Fibroblast of peridontal ligament (primary cell): Measurements from ENCODE around the gene GCK.
"Not testable (repeated sequence)": the region's sequence is repeated elsewhere in the genome, so short reads cannot be mapped to it uniquely, and the experiment has no call there.

ENCODE experiments used
- DNase-seq: peaks from one replicate; pipeline ENCODE4 v3.0.0-alpha.2; 2010; ENCODE audit errors: extremely low read depth

Gene GCK

GRCh38 chr7:44142028-44142427 is 47.2 kb downstream of the GCK start:
- DNase-seq, result no peak

DNA sequence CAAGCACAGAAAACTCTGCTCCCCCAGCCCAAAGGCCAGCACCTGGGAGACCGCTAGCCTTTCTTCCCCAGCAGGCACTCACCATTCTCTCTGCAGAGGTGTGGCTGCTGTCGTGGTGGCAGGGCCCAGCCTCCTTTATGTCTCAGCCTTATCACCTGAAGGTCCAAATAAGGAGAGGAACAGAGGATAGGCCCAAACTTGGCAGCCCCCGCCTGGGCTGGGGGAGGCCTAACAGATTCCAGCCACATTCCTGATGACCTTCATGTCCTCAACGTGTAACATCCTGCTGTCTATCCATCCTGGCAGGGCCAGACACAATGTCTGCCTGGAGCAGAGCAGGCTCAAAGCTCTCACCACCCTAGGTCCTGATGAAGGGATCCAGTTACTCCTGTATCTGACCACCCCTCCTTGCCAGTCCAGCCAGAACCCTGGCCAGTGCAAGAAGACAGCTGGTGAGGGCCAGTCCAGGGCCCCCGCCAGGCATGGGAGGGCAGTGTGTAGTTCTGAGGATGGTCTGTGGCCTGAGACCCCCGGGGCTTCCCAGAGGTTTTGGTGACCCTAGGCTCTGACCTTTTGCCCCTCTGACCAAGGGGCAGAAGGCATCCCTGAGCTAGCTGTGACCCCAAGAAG is 47.9 kb downstream of the GCK start, which contains the start of gene MYL7:
Gene MYL7 (minus strand): TSS at position 112 of the 630 bp plus-strand sequence. CDS start 27 bp downstream, at position 85.
- DNase-seq, result no peak

DNA sequence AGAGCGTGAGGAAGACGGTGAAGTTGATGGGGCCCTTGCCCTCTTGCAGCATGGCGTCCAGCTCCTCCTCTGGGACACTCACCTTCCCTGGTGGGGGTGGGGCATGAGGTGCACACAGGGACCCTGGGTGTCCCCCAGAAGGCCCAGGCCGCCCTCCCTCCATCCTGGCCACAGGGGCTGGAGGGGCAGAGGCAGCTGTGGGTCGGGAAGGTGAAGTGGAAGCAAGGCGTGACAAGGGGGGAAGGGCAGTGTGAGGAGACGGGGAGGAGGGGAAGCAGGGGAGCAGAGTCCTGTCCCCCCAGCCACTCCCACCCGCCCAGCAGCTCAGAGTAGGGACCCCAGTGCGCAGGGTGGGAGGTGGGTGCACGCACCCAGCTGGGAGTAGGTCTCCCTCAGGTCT is 48.9 kb downstream of the GCK start:
- no peak for DNase-seq

- DNase-seq, result no peak
Measured at GRCh38 chr7:44139311-44140010, 49.8 kb downstream of the GCK start.

GRCh38 chr7:44138698-44139097 is 50.5 kb downstream of the GCK start:
- DNase-seq, result no peak

DNA sequence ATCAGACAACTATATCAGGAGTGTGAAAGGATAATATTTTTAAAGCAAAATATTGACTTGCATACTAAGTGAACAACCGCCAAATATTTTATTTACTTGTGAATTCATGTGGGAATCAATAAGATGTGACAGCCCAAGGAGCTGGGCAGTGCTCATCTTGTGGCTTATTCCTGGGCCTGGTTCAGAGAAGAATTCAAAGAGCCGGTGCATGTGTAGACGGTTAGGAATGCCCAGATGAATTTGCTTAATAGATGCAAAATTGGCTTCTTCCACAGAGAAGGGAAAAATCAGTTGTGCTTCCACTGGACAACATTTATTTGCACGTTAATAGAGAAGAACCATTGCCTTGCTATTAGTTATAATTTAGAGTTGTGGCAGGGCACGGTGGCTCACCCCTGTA is 52.5 kb downstream of the GCK start:
- DNase-seq, result no peak

- DNase-seq, result no peak
Measured at GRCh38 chr7:44134943-44135628, 54.2 kb downstream of the GCK start.

DNA sequence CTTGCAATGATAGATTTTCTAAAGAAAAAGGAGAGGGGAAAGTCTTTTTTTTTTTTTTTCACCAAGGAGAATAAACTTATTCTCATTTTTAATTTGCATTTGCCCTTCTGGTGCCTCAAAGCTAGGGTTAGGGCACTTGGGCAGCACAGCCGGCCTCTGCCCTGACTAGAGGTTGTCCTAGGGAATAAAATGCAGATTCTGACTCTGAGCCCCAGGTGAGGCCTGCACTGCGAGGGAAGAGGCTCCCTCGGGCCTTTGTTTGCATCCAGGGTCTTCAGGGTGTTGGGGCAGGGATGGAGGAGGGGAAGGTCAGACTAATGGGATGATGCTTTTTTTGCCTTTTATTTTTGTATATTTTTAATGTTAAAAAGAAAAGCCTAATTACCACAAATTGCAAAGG is 55.9 kb downstream of the GCK start:
- no peak for DNase-seq

DNA sequence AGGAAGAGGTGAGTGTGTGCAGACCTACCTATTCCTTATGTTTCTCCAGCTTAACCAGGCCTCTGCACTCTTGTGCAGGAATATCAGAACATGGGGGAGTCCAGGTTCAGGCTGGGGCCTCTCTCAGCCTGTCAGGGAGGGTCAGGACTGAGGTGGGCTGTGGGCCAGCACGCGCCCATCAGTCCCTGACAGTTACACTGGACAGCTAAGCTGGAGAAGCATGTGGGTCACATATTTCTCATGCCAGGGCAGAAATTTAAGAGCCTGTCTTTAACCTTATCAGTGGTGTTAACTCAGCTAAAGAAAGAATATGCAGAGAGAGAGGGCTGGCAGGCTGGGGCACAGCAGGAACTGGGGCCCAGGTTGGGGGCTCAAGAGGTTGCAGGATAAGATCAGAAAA is 57.2 kb downstream of the GCK start:
- DNase-seq, result no peak

DNA sequence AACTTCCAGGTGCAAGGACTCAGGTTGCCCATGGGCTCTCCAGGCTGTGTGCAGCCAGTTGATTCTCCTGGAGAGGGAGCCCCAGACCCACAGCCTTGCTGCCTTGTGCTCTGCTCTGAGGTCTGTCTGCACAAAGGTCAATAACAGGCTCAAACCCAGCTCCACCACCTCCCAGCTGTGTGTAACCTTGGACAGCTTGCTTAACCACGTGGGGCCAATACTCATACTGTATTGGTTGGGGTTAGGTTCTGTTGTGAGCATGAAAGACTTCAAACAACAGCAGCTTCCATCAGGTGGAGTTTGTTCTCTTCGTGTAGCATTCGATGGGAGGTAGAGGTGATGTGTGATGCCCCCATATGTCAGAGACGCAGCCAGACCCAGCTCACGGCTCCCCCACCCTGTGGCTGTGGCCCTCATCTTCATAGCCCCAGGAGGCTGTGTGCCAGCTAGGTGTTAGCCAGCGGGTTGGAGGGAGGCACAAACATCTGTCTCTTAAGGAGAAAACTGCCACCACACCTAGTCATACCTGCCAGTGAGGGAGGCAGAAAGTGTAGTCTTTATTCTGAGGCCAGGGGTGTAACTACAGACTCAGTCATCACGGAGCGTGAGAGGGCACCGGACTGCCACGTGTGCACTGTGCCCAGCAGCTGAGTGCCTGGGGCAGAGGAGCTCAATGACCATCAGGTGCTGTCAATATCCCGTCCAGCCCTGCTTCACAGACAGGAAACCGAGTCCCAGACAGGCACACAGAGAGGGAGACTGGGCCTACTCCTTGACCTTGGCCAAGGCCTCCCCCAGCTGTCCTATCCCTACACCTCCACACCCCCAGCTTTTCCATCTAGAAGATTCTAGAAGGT is 57.8 kb downstream of the GCK start:
- DNase-seq, result peak; percentile 24

GRCh38 chr7:44128721-44129582 is 60.3 kb downstream of the GCK start:
- DNase-seq, result no peak

DNA sequence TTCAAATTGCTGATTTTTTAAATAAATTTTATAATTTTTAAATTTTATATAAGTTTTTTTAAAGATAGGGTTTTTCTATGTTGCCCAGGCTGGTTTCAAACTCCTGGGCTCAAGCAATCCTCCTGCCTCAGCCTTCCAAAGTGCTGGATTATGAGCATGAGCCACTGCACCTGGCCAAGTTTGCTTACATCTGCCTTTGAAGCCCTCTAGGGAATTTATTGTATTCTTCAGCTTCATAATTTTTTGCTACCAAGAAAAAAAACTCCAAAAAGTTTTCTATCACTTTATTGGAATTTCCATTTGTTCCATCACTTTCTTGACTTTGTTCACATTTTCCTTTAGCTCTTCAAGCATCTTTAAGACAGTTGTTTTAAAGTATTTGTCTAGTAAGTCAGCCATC is 62.1 kb downstream of the GCK start:
- no peak for DNase-seq

DNA sequence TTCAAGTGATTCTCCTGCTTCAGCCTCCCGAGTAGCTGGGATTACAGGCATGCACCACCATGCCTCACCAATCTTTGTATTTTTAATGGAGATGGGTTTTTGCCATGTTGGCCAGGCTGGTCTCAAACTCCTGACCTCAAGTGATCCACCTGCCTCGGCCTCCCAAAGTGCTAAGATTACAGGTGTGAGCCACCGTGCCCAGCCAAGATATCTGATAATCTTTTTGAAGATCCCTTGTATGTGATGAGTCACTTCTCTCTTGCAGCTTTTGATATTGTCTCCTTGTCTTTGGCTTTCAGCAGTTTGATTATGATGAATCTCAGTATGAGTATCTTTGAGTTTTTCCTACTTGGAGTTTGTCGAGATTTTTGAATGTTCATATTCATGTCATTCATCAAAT is 62.7 kb downstream of the GCK start:
- not testable (repeated sequence) for DNase-seq

DNA sequence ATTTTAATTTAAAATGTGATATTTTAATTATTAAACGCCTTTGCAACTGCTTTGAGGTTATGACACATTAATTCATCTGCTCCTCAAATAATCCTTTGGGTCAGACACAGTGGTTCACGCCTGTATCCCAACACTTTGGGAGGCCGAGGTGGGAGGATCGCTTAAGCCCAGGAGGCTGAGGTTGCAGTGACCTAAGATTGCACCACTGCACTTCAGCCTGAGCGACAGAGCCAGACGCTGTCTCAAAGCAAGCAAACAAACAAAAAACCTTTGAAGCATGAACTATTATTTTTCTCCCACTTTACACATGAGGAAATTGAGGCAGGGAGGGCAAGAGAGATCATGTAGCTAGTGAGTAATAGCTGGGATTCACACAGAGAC is 64.4 kb downstream of the GCK start:
- no peak for DNase-seq

DNA sequence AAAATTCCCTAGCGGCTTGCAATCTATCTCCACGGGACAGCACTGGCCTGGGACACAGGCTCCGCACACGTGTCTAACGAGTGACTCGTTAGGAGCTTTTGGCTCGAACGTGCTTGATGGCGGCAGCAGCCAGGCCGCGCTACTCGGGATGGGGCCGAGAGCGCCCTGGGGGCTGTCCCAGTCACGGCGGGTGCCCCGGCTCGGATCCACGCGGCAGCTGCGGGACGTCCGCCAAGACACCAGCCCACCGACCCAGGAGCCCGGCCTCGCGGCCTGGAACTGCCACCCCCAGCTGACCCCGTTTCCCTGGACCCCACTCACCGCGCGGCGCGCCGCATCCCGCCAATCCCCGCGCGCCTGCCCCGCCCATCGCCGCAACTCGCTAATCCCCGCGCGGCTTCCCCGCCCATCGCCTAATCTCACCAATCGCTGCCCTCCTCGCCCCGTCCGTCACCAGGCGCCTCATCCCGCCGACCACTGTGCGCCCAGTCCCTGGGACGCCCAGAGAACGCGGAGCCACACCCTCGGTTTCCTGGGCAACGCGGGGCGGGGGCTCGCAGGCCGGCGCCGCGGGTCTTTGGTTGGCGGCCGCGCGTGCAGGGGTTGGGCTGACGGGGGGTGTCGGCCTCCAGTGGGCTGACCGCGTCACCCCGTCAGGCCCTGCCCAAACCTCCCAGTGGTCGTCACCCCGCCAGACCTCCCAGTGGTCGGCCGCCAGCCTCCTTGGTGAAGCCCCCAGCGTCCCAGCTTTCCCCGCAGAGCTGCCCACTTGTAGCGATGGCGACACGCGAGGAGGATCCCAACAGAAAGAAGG is 65.8 kb downstream of the GCK start, which contains the start of gene POLD2:
Gene POLD2 (minus strand): TSS at position 359 of the 814 bp plus-strand sequence. CDS start 1,495 bp downstream, outside the sequence.
- peak; percentile 90 for DNase-seq

DNA sequence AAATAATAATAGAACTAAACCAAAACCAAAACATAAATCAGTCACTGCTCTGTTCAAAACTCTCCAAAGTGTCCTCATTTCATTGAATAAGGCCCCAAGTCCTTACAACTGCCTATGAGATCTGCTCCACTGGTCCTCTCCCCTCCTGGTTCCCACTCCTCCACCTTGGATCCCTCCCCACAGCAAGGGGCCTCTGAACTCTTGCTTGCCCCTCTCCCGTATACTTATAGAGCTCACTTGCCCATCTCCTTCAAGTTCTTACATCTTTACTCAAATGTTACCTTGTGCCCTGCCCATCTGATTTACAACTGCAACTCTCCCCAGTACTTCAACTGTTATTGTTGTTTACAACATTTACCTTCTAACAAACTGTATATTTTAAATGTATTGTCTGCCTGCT is 66.7 kb downstream of the GCK start:
- no peak for DNase-seq

DNA sequence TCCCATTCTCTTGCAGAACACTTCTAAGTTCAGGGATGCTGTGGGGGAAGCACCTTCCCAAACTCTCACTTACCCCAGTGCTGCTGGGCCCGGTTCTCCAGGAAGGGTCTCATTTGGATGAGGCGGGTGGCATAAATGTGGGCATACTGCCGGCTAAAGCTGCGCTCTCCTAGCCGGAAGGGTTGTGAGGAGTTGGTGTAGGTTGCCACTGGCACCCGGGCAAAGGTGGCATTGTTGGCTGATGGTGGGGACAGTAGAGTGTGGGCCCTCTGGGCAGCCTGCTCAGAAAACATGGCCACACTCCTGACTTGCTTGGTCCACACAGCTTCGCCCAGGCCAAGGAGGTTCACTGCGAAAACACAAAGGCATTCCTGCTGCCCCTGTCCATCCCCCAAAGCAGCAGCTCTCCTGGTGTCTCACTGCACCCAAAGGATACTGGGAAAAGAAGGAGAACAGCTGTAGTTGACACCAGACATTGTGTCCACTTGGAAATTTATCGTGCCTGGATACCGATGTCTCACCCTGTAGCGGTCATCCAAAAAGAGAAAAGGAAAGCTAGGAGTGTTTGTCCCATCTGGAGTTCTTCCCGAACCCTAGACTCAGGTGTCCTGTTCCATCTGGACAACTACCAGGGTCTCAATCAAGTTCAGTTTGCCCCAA is 67.3 kb downstream of the GCK start:
- no peak for DNase-seq

DNA sequence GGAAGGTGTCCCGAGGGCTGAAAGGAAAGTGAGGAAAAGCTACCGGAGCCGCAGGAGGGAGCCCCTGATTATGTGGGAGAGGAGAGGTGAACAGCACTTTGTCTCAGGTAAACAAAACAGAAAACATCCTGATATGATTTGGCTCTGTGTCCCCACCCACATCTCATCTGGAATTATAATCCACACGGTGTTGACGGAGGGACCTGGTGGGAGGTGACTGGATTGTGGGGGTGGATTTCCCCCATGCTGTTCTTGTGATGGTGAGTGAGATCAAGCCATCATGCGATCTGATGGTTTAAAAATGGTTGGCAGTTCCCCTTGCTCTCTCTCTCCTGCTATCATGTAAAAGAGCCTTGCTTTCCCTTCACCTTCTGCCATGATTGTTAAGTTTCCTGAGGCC is 68.8 kb downstream of the GCK start:
- no peak for DNase-seq

DNA sequence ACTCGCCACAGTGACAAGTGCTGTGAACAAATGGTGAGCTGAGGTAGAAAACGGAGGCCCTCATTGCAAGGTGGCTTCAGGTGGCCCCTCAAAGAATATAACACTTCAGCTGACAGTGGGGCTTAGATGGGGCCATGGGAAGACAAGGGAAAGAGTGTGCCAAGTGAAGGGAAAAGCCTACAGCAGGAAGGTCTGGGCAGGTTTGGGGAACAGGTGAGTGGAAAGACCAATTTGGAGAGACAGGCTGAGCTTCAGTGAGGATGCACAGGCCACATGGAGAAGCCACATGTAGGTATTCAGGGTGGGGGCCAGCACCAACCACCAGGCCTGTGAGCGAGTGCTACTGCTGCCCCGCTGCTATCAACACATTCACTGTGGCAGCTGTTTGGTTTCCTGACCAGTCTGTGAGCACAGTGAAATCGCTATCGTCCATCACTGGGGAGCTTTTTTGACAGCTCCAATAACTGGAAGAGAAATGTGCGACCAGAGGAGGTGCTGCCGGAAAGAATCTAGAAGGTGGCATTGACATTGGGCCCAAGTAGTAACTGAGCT is 69.3 kb downstream of the GCK start:
- no peak for DNase-seq
